Kasumi-1 (cell line): ENCODE measurements around the gene CARM1.

Experiments used
- DNase-seq, 2 experiments: peaks; one replicate each; lab custom pipeline; 2025; lab: John Stamatoyannopoulos, UW

Gene CARM1

DNA sequence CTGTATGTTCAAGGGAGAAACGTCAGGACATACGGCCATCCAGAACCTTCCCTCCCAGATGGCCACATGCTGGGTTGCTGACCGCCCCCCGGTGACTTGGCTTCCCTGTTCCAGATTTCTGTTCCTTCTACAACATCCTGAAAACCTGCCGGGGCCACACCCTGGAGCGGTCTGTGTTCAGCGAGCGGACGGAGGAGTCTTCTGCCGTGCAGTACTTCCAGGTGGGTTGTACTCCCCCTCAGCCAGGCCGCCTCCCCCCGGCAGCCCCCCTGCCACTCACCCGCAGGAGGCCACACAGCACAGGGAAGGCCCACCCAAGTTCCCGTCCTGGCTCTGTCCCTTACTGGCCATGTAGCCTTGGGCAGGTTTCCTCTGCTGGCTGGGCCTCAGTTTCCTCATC lies 36.6 kb downstream of the CARM1 start:
- DNase-seq = no peak

DNA sequence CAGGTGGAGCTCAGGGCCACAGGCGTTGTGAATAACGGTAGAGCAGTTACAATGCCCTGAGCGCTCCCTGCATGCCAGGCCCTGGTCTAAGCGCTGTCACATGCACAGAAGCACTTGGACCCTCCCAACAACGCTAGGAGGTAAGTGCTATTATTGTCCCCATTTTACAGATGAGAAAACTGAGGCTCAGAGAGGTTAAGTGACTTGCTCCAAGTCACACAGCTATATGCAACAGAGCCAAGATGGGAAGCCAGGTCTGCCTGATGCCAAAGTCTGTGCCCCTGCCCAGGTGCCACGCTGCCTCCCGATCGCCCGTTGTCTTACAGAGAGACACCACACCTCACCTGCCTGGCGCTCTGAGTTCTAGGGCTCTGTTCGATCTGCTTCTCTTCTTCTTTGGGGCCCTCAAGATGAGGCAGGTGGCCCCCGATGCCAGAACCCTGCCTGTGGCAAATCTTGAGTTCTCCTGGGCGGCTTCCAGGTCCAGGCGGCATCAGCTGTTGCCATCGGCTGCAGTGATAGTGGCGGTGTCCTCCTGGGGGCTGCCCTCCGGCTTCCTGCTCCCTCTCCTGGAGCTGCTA lies 37.1 kb downstream of the CARM1 start:
- DNase-seq = no peak

DNA sequence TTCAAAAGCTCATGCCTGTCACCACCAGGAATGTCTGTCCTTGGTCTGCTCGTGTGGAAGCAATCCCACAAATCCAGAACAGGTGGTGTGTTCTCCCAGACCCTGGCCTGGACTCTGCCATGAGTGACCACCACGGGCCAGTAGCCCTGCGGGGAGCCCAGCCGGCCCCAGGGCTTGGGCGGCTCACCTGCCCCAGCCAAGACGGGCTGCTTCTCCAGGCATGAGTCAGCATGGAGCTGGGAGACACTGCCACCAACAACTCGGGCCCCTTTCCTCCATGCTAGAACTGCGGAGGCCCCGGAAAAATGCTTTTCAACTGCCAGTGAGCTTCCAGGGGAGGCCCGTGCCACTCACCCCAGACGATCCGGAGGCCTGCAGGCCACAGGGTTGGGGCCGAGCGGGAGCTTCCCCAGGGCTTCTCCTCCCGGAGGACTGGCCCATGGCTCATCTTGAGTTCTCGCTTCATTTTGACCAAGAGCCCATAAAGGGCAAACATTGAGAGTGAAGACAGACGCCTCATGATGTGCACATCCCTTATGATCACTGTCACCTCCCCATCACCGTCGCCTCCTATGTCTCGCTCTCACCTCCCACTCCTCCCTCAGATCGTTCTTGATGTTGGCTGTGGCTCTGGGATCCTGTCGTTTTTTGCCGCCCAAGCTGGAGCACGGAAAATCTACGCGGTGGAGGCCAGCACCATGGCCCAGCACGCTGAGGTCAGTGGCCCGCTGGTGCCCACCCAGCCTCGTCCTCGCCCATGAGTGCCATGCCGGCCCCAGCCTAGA lies 40.4 kb downstream of the CARM1 start:
- no peak for DNase-seq

DNA sequence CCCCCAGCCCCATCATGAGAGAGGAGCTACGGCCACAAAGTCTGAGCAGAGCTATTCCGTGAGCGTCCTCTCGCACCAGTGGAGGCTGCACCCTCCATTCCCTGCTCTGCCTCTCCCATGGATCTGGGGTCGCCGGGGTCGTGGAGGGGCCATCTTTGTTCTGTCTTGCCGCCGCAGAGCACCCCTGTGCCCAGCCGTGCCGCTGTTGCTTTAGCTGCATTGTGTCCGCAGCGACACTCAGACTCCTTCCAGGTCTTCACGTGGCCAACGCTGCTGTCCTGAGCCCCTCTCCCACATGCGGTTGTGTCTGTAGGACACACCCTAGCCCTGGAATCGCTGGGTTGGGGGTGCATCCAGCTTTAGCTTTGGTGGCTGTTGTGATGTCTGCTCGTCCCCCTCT lies 41.3 kb downstream of the CARM1 start:
- DNase-seq = no peak

DNA sequence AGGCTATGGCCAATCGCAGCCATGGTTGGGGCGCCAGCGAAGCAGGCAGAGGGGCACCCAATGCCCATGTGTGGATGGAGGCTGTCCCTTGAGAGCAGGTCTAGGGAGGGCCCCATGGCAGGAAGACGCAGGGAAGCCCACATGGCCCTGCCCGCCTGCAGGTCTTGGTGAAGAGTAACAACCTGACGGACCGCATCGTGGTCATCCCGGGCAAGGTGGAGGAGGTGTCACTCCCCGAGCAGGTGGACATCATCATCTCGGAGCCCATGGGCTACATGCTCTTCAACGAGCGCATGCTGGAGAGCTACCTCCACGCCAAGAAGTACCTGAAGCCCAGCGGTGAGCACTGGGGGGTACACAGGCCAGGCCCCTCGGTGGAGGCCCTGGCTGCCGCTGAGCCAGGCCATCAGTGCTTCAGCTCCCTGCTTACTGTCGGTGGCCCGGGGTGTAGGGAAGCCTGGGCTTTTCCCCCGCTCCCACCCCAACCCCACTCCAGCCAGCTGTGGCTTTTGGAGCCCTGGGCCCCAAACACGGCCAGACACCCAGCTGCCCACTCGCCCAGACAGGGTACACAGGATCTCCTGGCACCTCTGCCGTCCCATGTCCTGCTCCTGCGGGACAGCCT lies 42.5 kb downstream of the CARM1 start:
- no peak for DNase-seq

DNA sequence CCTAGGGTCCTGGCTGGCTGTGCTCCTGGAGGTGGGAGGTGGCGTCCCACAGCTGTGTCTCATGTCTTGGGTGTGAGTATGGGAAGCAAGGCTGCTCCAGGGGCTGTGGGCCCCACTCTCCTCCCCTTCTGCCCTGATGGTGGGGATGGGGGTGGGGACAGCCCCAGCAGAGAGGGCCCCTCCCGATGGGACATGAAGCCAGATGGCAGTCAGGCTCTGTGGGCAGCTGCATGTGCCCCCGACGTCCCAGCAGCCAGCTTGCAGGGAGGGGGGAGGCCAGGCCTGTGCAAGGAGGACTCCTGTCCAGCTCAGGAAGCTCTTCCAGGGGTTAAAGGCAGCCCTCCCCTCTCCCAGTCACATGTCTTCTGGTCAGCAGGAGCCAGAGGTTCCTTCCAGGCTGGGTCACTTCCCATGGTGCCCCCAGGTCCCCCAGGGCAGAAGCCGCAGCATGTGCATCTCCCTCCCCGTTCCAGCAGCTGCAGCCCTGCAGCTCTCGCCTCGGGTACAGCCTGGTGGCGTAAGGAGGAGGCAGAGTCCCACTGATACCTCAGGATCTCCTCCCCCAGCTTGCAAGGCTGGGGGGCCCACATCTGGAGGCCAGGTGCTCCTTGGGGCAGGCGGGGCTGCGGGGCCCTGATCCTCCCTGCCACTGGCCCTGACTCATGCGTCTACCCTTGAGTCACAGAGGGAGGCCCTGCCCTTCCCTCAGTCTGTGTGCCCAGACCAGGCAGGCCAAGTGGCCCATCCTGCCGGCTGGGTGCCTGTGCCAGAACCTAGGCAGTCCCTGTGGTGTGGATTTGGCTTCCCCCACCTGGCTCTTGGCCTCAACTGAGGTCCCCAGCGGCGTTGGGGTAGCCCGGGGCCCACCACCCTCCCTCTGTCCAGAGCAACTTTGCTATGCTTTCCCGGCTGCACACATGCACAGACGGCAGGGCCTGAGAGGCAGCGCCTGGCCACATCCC lies 44.1 kb downstream of the CARM1 start:
- no peak for DNase-seq

DNA sequence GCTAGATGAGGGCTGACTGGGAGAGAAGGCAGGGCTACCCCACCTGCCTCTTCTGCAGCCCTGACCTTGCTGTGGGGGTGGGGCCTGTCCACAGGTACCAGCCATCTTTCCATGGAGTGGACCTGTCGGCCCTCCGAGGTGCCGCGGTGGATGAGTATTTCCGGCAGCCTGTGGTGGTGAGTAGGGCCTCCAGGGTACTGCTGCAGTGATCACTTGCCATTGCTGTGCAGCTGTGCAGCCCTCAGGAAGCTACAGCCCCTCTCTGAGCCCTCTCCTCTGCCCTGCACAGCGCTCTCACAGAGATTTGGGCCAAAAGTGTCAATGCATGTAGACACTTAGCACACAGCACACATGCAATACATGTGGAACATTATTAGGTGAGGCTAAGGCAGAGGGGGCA lies 45.2 kb downstream of the CARM1 start:
- DNase-seq = no peak

DNA sequence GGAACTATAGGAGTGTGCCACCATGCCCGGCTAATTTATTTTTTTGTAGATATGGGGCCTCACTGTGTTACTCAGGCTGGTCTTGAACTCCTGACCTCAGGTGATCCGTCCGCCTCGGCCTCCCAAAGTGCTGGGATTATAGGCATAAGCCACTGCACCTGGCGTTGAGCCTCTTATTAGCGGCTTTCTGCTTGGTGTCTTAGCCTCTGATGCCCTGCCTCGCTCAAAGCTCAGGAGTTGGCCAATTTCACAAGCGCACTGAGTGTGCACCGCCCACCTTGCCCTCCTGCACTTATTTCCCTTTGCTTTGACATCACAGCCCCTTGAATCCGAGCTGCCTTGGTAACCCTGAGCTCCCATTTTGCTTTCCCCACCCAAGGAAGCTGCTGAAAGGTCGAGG lies 47.0 kb downstream of the CARM1 start:
- no peak for DNase-seq

DNA sequence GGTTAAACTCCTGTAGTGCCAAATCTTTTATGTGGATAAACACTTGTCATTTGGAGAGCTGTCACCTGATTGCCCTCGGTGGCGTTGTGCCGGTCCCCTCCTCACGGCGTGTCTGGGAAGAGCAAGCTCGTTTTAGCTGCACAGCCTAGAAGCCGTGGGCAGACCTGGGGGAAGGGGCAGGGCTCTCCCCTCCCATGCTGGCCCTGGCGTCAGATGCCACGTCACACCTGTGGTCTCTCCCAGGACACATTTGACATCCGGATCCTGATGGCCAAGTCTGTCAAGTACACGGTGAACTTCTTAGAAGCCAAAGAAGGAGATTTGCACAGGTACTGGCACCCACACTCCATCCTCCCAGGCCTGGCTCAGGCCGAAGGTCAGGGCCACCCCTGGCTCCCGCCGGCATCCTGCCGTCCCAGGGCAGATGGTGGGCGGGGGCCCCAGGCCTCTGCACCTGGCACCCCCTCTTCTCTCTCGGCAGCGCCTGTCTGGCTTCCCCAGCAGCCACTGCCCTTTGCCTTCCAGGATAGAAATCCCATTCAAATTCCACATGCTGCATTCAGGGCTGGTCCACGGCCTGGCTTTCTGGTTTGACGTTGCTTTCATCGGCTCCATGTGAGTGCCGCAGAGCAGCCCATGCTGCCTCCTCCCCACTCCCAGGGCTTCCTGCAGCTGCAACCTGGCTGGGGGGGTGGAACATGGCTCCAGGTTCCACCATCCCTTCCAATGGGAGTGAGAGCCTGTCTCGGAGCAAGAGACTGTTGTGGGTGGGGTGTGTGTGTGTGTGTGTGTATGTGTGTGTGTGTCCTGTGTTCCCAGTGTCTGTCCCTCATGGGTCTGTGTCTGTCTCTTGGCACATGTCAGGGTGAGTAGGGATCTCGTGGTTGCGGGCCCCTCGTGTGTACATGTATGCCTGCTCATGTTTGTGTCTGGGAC lies 48.3 kb downstream of the CARM1 start:
- DNase-seq = no peak

DNA sequence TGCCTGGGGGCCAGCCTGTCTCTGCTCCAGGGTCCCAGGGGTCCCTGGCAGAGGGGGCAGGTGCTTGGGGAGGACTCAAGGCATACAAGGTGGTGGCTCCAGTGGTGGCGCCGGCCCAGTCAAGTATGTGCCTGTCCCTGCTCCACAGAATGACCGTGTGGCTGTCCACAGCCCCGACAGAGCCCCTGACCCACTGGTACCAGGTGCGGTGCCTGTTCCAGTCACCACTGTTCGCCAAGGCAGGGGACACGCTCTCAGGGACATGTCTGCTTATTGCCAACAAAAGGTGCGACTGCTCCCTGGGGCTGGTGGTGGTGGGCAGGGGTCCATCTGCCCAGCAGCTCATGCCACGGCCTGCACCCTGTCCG lies 48.9 kb downstream of the CARM1 start:
- no peak for DNase-seq

DNA sequence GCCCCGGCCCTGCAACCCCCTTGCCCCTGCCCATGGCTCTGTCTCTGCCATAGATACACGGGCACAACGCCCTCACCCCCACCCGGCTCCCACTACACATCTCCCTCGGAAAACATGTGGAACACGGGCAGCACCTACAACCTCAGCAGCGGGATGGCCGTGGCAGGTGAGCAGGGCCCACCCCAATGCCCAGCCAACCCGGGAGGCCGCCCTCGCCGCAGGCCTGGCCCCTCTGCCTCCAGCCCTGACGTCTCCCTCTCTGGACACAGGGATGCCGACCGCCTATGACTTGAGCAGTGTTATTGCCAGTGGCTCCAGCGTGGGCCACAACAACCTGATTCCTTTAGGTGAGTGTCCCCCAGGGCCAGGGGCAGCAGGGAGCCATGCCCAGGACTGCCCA lies 49.4 kb downstream of the CARM1 start:
- no peak for DNase-seq

DNA sequence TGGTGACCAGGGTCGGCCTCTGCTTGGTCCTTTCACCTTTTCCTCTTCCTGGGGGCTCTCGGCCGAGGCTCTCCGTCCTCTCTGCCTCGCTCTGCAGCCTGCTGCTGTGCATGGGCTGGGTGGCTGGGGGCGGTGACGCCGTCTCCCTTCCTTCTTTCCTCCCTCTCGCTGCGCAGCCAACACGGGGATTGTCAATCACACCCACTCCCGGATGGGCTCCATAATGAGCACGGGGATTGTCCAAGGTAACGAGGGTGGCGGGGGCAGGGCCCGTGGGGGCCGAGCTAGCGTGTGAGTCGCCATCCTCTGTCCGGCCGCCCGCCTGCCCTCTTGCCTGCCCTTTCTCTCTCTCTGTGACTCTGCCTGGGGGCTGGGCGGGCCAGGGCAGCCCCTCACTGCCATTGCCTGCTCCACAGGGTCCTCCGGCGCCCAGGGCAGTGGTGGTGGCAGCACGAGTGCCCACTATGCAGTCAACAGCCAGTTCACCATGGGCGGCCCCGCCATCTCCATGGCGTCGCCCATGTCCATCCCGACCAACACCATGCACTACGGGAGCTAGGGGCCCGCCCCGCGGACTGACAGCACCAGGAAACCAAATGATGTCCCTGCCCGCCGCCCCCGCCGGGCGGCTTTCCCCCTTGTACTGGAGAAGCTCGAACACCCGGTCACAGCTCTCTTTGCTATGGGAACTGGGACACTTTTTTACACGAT lies 50.0 kb downstream of the CARM1 start:
- no peak for DNase-seq

DNA sequence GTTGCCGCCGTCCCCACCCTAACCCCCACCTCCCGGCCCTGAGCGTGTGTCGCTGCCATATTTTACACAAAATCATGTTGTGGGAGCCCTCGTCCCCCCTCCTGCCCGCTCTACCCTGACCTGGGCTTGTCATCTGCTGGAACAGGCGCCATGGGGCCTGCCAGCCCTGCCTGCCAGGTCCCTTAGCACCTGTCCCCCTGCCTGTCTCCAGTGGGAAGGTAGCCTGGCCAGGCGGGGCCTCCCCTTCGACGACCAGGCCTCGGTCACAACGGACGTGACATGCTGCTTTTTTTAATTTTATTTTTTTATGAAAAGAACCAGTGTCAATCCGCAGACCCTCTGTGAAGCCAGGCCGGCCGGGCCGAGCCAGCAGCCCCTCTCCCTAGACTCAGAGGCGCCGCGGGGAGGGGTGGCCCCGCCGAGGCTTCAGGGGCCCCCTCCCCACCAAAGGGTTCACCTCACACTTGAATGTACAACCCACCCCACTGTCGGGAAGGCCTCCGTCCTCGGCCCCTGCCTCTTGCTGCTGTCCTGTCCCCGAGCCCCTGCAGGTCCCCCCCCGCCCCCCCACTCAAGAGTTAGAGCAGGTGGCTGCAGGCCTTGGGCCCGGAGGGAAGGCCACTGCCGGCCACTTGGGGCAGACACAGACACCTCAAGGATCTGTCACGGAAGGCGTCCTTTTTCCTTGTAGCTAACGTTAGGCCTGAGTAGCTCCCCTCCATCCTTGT lies 50.7 kb downstream of the CARM1 start:
- DNase-seq = no peak

DNA sequence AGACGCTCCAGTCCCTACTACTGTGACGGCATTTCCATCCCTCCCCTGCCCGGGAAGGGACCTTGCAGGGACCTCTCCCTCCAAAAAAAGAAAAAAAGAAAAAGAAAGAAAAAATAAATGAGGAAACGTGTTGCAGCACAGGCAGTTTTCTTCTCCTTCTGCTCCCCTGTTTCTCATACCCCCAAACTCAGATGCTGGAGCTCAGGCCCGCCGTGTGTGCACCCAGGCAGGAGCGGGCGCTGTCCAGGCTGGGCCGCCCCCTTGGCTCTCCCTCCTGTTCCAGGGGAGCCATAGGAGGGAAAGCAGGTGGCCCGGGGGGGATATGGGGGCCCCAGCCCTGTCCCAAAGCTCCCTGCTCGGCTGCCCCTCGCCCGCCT lies 51.3 kb downstream of the CARM1 start:
- DNase-seq = no peak

DNA sequence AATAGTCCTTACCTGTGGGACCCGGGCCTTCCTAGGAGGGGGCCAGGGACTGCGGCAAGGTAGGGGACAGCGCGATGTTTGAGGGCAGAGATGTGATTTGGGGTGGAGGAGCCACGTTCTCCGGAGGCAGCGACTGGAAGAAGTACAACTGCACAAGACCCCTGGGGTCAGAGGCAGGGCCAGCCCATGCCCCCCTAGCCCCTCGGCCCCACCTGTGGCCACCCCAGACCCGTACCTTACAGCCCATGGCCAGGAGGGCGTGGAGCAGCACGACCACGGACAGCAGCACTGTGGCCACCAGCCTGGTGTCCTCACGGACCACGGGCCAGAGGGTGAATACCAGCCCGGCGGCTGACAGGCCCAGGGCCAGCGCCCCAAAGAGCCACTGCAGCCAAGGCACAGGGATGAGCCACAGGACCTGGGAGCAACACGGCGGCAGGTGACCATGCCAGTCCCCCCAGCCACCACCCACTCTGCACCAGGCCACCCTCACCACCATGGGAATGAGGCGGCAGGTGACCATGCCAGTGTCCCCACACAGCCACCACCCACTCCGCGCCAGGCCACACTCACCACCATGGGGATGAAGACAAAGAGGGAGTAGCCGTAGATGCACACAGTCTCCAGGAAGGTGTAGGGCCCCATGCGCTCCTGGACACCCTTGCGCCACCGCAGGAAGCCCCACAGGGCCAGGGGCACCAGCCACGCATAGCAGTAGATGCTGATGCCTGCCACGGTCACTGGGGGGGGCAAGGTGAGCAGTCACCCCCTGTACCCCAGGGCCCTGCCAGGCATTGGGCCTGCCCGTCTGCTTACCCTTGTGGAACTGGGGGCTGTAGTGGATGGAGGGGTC lies 52.1 kb downstream of the CARM1 start:
- no peak for DNase-seq

DNA sequence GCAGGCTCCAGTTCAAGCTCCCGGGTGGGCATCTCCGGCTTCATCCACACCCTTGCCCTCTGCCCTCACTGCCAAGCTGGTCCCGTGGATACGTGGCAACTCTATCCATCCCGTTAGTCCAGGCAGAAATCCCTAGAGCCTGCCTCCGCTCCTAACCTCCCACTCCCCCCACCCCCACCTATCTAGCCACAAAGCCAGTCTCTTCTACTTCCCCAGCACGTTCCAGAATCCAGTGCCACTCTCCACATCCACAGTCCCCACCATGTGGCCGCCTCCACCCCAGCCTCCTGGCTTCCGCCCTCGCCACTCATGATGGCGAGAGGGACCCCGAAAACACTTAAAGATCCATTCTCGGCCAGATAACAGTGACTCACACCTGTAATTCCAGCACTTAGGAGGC lies 53.2 kb downstream of the CARM1 start:
- no peak for DNase-seq

DNA sequence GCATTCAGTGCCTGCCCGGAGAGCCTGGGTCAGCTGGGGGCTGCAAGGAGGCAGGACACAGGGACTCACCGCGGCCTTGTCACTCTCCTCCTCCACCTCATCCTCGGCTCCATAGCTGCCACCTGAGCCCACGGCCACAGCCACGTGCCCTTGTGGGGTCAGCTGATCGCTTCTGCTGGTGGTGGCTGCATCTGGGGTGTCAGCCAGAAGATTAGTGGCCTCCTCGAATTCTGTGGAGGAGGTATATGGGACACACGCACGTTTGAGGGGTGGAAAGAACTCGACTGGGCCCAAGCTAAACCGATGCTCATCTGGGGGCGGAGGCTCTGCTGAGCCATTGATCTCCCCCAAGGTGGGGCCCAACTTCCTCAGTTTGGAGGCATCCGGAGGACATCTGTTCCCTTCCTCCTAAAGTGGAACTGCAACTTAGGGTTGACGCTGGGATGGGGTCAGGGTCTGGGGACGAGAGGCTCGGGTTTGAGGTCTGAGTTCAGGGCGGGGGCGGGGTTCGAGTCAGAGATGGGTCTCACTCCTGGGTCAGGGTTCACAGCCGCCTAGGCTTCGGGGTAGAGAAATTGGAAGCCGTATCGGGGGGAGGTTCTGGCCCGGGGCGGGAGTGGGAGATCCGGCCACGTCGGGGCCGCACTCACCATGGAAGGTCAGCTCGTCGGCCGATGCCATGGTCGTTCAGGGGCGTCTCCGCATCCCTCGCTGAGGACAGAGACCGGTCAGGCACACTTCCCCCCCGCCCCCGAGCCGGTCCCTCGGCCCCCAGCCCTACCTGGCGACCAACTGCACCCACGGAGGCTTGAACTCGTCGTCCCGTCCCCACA lies 56.6 kb downstream of the CARM1 start:
- DNase-seq = peak; percentile 12 to 21
